HCT116 (cell line): ENCODE data around the gene SCGB1C2. TPM values are rescaled to one million over a fixed set of nuclear protein-coding genes. Genes with fewer than 3 reads are reported as not detected.

ENCODE experiments used
- ATAC-seq: fragments of 200-7000 bp; cut with Tn5 transposase; 2 replicates; pipeline ENCODE4 v1.9.1; 2020; ENCODE audit warnings: mild to moderate bottlenecking, moderate library complexity
- BruUV-seq: library from RNA; stranded (reverse); fragments of 400-500 nt; replicated peaks from 2 replicates; lab custom pipeline; 2021; lab: Mats Ljungman, UMichigan
- CTCF ChIA-PET: fragments of 300-600 bp; sonication (Branson Sonifier 250); formaldehyde crosslinking; loops from one replicate; lab custom pipeline; 2021; ENCODE audit warnings: antibody characterized with exemption; lab: Charles Lee
- POLR2A ChIA-PET: fragments of 300-600, 350-600 bp; sonication (Branson Sonifier 250); formaldehyde crosslinking; loops from one replicate; lab custom pipeline; 2021; ENCODE audit warnings: antibody characterized with exemption; lab: Charles Lee
- RAD21 ChIA-PET, 2 experiments: fragments of 300-600 bp; sonication (Branson Sonifier 250); formaldehyde crosslinking; loops; one replicate each; lab custom pipeline; 2023; ENCODE audit warnings: low total read pairs in 2 of 2; ENCODE audit not compliant: uncharacterized antibody in 2 of 2, unreplicated experiment in 2 of 2, low non-redundant PET in 1 of 2; lab: Charles Lee
- DNase-seq: peaks from one replicate; pipeline ENCODE4 v3.0.0-alpha.2; 2010; ENCODE audit warnings: low read depth, low spot score
- H2AFZ ChIP-seq: fragments of 200-600 bp; shearing (Covaris generic), sonication (generic); 2 replicates; pipeline ENCODE4 v1.6.1; 2017; ENCODE audit warnings: low read depth, mixed run types, mixed read lengths, antibody characterized with exemption, low read length; ENCODE audit not compliant: poor library complexity, severe bottlenecking
- H3K27ac ChIP-seq: 2 replicates; pipeline ENCODE4 v1.5.1; 2012; ENCODE audit warnings: low read depth, low read length
- H3K27me3 ChIP-seq: fragments of 200-600 bp; sonication (generic); 2 replicates; pipeline ENCODE4 v1.6.1; 2016; ENCODE audit warnings: mixed run types, low read length, mixed read lengths; ENCODE audit not compliant: insufficient read depth
- H3K36me3 ChIP-seq, 2 experiments: fragments of 200-500 bp in 1 of 2; fragments of 200-600 bp in 1 of 2; sonication (Bioruptor generic) in 1 of 2; sonication (generic) in 1 of 2; 2 replicates each; pipeline versions ENCODE4 v1.5.1 to v1.6.1; 2014 to 2016; ENCODE audit warnings: low read length in 2 of 2, inconsistent platforms in 1 of 2, mixed read lengths in 1 of 2, mixed run types in 1 of 2; ENCODE audit not compliant: insufficient read depth in 2 of 2, control insufficient read depth in 1 of 2
- H3K4me1 ChIP-seq, 2 experiments: fragments of 200-600 bp in 1 of 2; sonication (generic) in 1 of 2; 2 replicates each; pipeline versions ENCODE4 v1.5.1 to v1.6.1; 2012 to 2017; ENCODE audit warnings: low read length in 2 of 2, inconsistent platforms in 1 of 2, mild to moderate bottlenecking in 1 of 2, mixed read lengths in 1 of 2, mixed run types in 1 of 2, moderate library complexity in 1 of 2; ENCODE audit not compliant: insufficient read depth in 2 of 2, control insufficient read depth in 1 of 2
- H3K4me2 ChIP-seq: fragments of 200-600 bp; sonication (generic); 2 replicates; pipeline ENCODE4 v1.6.1; 2017; ENCODE audit warnings: mixed run types, low read length, mixed read lengths
- H3K4me3 ChIP-seq, 2 experiments: fragments of 200-600 bp in 1 of 2; sonication (generic) in 1 of 2; replicated peaks in 1 of 2; 2 replicates each; pipeline ENCODE4 v1.5.1; 2011 to 2016; ENCODE audit warnings: low read length in 2 of 2, control low read depth in 1 of 2, low read depth in 1 of 2, mild to moderate bottlenecking in 1 of 2, mixed read lengths in 1 of 2, mixed run types in 1 of 2
- H3K79me2 ChIP-seq: fragments of 200-600 bp; sonication (generic); 2 replicates; pipeline ENCODE4 v1.6.1; 2017; ENCODE audit warnings: mild to moderate bottlenecking, mixed run types, low read length, moderate library complexity, mixed read lengths; ENCODE audit not compliant: insufficient read depth
- H3K9ac ChIP-seq: fragments of 200-600 bp; sonication (generic); 2 replicates; pipeline ENCODE4 v1.6.1; 2016; ENCODE audit warnings: low read length, mixed read lengths
- H3K9me2 ChIP-seq: fragments of 200-600 bp; sonication (generic), shearing (Covaris generic); 2 replicates; pipeline ENCODE4 v1.6.1; 2017; ENCODE audit warnings: mixed run types, mild to moderate bottlenecking, moderate library complexity; ENCODE audit not compliant: insufficient read depth
- H3K9me3 ChIP-seq, 2 experiments: fragments of 200-500 bp in 1 of 2; fragments of 200-600 bp in 1 of 2; sonication (Bioruptor generic) in 1 of 2; sonication (generic) in 1 of 2; 2 replicates each; pipeline ENCODE4 v1.6.1; 2014 to 2017; ENCODE audit warnings: low read length in 2 of 2, mixed read lengths in 2 of 2, inconsistent platforms in 1 of 2, low read depth in 1 of 2, mild to moderate bottlenecking in 1 of 2, mixed run types in 1 of 2, moderate library complexity in 1 of 2; ENCODE audit not compliant: control insufficient read depth in 1 of 2, insufficient read depth in 1 of 2
- H4K20me1 ChIP-seq: fragments of 200-600 bp; sonication (generic), shearing (Covaris generic); 2 replicates; pipeline ENCODE4 v1.6.1; 2017; ENCODE audit warnings: mixed run types, mild to moderate bottlenecking, moderate library complexity; ENCODE audit not compliant: insufficient read depth
- CEBPB ChIP-seq: IDR thresholded peaks from 2 replicates; pipeline ENCODE4 v1.6.1; 2012; ENCODE audit warnings: low read depth
- EZH2phosphoT487 ChIP-seq: fragments of 200-600 bp; IDR thresholded peaks from 2 replicates; pipeline ENCODE4 v1.6.1; 2018; ENCODE audit warnings: antibody characterized with exemption, borderline replicate concordance
- POLR2A ChIP-seq: IDR thresholded peaks from 2 replicates; pipeline ENCODE4 v1.7.0; 2011; ENCODE audit warnings: borderline replicate concordance; ENCODE audit not compliant: insufficient read depth, insufficient read length; ENCODE audit errors: extremely low read depth
- POLR2AphosphoS5 ChIP-seq: IDR thresholded peaks from 2 replicates; pipeline ENCODE4 v1.6.1; 2011; ENCODE audit warnings: mild to moderate bottlenecking, low read depth, low read length, moderate library complexity
- SIN3A ChIP-seq: IDR thresholded peaks from 2 replicates; pipeline ENCODE4 v1.6.1; 2012; ENCODE audit warnings: low read depth
- intact Hi-C: fragments of 100-400 bp; cut with micrococcal nuclease; formaldehyde crosslinking; loops from 2 replicates; pipeline ENCODE4 v1.10.0; 2022
- total RNA-seq: library from RNA; stranded (reverse); gene quantifications from one replicate; pipeline ENCODE4 v1.2.1, GENCODE V29; 2021; ENCODE audit not compliant: unreplicated experiment
- TF ChIP-seq, protein P1 (sequence below): IDR thresholded peaks from 2 replicates; pipeline ENCODE4 v1.6.1; 2011; ENCODE audit warnings: mild to moderate bottlenecking, low read length, moderate library complexity; ENCODE audit not compliant: insufficient replicate concordance; ENCODE audit errors: extremely low read depth
- TF ChIP-seq, protein P2 (sequence below): IDR thresholded peaks from 2 replicates; pipeline ENCODE4 v1.6.1; 2012; ENCODE audit warnings: low read depth

The SCGB1C2 gene
- total RNA-seq, 1 experiment from 2014 or later: not detected

DNA sequence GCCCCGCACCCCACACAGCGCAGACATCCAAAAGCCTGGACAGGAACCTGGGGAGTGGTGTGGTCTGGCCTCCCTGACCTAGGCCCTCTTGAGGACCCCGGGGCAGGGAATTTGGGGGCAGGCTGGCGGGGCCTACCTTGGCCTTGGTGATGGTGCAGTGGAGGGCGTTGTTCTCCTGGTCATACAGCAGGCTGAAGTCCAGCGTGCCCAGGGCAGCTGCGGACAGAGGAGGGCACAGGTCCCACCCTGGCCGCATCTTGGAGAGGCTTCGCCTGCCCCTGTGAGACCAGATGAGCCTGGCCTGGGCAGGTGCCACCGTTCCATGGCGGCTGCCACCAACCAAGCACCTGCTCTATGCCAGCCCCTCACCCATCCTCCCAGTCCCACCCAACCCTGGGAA, 35.0 kb downstream of the SCGB1C2 start:
- ATAC-seq: no peak
- DNase-seq: no peak
- TF ChIP-seq POLR2AphosphoS5 (no peak), SIN3A (no peak), EZH2phosphoT487 (no peak), POLR2A (no peak), CEBPB (no peak)
- TF ChIP-seq, protein P1, sequence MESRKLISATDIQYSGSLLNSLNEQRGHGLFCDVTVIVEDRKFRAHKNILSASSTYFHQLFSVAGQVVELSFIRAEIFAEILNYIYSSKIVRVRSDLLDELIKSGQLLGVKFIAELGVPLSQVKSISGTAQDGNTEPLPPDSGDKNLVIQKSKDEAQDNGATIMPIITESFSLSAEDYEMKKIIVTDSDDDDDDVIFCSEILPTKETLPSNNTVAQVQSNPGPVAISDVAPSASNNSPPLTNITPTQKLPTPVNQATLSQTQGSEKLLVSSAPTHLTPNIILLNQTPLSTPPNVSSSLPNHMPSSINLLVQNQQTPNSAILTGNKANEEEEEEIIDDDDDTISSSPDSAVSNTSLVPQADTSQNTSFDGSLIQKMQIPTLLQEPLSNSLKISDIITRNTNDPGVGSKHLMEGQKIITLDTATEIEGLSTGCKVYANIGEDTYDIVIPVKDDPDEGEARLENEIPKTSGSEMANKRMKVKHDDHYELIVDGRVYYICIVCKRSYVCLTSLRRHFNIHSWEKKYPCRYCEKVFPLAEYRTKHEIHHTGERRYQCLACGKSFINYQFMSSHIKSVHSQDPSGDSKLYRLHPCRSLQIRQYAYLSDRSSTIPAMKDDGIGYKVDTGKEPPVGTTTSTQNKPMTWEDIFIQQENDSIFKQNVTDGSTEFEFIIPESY: no peak
- TF ChIP-seq, protein P2, sequence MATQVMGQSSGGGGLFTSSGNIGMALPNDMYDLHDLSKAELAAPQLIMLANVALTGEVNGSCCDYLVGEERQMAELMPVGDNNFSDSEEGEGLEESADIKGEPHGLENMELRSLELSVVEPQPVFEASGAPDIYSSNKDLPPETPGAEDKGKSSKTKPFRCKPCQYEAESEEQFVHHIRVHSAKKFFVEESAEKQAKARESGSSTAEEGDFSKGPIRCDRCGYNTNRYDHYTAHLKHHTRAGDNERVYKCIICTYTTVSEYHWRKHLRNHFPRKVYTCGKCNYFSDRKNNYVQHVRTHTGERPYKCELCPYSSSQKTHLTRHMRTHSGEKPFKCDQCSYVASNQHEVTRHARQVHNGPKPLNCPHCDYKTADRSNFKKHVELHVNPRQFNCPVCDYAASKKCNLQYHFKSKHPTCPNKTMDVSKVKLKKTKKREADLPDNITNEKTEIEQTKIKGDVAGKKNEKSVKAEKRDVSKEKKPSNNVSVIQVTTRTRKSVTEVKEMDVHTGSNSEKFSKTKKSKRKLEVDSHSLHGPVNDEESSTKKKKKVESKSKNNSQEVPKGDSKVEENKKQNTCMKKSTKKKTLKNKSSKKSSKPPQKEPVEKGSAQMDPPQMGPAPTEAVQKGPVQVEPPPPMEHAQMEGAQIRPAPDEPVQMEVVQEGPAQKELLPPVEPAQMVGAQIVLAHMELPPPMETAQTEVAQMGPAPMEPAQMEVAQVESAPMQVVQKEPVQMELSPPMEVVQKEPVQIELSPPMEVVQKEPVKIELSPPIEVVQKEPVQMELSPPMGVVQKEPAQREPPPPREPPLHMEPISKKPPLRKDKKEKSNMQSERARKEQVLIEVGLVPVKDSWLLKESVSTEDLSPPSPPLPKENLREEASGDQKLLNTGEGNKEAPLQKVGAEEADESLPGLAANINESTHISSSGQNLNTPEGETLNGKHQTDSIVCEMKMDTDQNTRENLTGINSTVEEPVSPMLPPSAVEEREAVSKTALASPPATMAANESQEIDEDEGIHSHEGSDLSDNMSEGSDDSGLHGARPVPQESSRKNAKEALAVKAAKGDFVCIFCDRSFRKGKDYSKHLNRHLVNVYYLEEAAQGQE: no peak
- no peaks in the 10 kb centered on the region for H3K9me3 ChIP-seq
- no peaks in the 10 kb centered on the region for H3K9me2 ChIP-seq
- no peaks in the 10 kb centered on the region for H3K27me3 ChIP-seq
- H3K4me1 ChIP-seq: peaks cover 0 to 4% of the 10 kb centered on the region in 2 experiments; a peak in 1 of 4 replicates
- no peak overlapping the region for H3K27ac ChIP-seq
- H3K4me3 ChIP-seq: no peak overlapping the region
- H3K4me2 ChIP-seq: no peak overlapping the region
- H3K79me2 ChIP-seq: peaks cover 6% of the 10 kb centered on the region; the same call in 1 of the 2 replicates
- H3K9ac ChIP-seq: no peak overlapping the region
- ChIA-PET CTCF (no interaction called here), RAD21 (no interaction called here), POLR2A (no interaction called here)
- intact Hi-C loops: no loop called here
- no peaks in the 10 kb centered on the region for H4K20me1 ChIP-seq
- no TSS peak for BruUV-seq
- H2AFZ ChIP-seq: no peak overlapping the region
- H3K36me3 ChIP-seq: no peaks in the 10 kb centered on the region
